GM12875 (cell line): Measurements from ENCODE around the gene TESMIN.

Experiments
- H3K4me3 ChIP-seq: one replicate; pipeline ENCODE4 v1.5.1; 2011; ENCODE audit warnings: low read depth, low read length, control low read depth
- CTCF ChIP-seq: IDR thresholded peaks from 2 replicates; pipeline ENCODE4 v1.5.1; 2011; ENCODE audit warnings: low read depth, mild to moderate bottlenecking, control low read depth, inconsistent platforms, low read length, moderate library complexity, borderline replicate concordance; ENCODE audit not compliant: insufficient read depth

TESMIN gene

GRCh38 chr11:68695531-68695930, 55.8 kb downstream of the TESMIN start:
- H3K4me3 ChIP-seq, result no peak overlapping the region
- no peak for TF ChIP-seq CTCF

GRCh38 chr11:68694431-68695297, 56.7 kb downstream of the TESMIN start:
- H3K4me3 ChIP-seq, result no peak overlapping the region
- no peak for TF ChIP-seq CTCF

- no peak overlapping the region for H3K4me3 ChIP-seq
- no peak for TF ChIP-seq CTCF
Observed at GRCh38 chr11:68693484-68693882, 57.8 kb downstream of the TESMIN start.

- no peak overlapping the region for H3K4me3 ChIP-seq
- no peak for TF ChIP-seq CTCF
Observed at GRCh38 chr11:68692871-68693483, 58.3 kb downstream of the TESMIN start.

GRCh38 chr11:68692115-68692514, 59.2 kb downstream of the TESMIN start:
- no peak overlapping the region for H3K4me3 ChIP-seq
- TF ChIP-seq CTCF, result no peak

- no peak for TF ChIP-seq CTCF
- no peak overlapping the region for H3K4me3 ChIP-seq
Observed at GRCh38 chr11:68691402-68691784, 59.9 kb downstream of the TESMIN start.
